Measurements from ENCODE around the gene FAM170B.
A peak's percentile ranks its signal among the peaks of the same experiment; 100 is the strongest.

DNA sequence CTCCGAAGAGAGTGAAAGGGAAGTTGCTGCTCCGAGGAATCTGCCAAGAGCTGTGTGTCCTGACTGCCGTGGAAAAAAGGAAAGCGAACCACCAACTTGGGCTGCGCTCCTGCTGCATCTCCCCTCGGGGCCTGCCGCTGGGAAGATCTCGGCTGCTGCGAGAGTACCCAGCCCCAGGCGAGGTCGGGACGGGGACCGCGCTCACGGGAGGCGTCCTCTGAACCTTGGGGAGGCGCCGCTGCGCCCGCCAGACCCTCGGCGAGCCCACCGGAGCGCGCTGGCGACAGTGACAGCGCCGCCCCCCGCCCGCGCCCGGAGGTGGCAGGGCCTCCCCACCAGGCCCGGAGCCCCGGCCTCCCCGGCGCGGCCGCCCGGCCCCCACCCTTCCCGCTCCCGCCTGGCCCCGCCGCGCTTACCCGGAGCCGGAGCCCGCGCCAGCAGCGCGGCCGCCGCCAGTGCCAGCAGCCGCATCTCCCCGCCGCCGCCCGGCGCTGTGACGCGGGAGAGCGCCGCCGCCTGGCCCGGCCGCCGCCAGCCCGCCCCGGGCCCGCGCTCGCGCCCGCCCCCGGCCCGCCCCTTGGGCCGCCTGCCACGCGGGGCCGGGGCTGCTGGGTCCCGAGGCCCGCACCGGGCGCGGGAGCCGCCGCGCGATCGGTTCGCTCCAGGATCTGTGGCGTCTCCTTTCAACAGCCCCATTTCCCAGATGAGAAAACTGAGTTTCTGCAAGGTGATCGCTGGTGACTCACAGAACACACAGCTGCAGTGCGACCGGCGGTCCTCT is 18.6 kb downstream of the FAM170B start, which contains the start of gene VSTM4:
- TF ChIP-seq, protein P1, sequence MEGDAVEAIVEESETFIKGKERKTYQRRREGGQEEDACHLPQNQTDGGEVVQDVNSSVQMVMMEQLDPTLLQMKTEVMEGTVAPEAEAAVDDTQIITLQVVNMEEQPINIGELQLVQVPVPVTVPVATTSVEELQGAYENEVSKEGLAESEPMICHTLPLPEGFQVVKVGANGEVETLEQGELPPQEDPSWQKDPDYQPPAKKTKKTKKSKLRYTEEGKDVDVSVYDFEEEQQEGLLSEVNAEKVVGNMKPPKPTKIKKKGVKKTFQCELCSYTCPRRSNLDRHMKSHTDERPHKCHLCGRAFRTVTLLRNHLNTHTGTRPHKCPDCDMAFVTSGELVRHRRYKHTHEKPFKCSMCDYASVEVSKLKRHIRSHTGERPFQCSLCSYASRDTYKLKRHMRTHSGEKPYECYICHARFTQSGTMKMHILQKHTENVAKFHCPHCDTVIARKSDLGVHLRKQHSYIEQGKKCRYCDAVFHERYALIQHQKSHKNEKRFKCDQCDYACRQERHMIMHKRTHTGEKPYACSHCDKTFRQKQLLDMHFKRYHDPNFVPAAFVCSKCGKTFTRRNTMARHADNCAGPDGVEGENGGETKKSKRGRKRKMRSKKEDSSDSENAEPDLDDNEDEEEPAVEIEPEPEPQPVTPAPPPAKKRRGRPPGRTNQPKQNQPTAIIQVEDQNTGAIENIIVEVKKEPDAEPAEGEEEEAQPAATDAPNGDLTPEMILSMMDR (conservative IDR thresholded peaks at IDR 0.05 in 1 of 2, IDR thresholded peaks at IDR 0.05 in 1 of 2; ENCODE audit: extremely low read depth in 1 of 2, insufficient read depth in 1 of 2, low read depth in 1 of 2, low read length in 2 of 2): no peak
- TF ChIP-seq EZH2 (IDR thresholded peaks at IDR 0.05; ENCODE audit: borderline replicate concordance, low read length): peak; percentile 86

Data from mammary epithelial cell (primary cell).